Measurements from ENCODE around the gene CDH7.

Gene CDH7

GRCh38 chr18:65846107-65846506 is 95.3 kb downstream of the CDH7 start:
- TF ChIP-seq CTCF (IDR thresholded peaks at IDR 0.05; ENCODE audit: low read depth, low read length): no peak
- H3K4me3 ChIP-seq (ENCODE audit: low read depth, low read length): no peak overlapping the region

GRCh38 chr18:65852273-65852672 is 101.5 kb downstream of the CDH7 start:
- no peak overlapping the region for H3K4me3 ChIP-seq (ENCODE audit: low read depth, low read length)
- no peak for TF ChIP-seq CTCF (IDR thresholded peaks at IDR 0.05; ENCODE audit: low read depth, low read length)

- H3K4me3 ChIP-seq (ENCODE audit: low read depth, low read length): no peak overlapping the region
- TF ChIP-seq CTCF (IDR thresholded peaks at IDR 0.05; ENCODE audit: low read depth, low read length): no peak
These were observed 108.3 kb downstream of the CDH7 start for GRCh38 chr18:65859075-65859474.

- TF ChIP-seq CTCF (IDR thresholded peaks at IDR 0.05; ENCODE audit: low read depth, low read length): no peak
- no peak overlapping the region for H3K4me3 ChIP-seq (ENCODE audit: low read depth, low read length)
These were observed 118.7 kb downstream of the CDH7 start for GRCh38 chr18:65869527-65869926.

- no peak for TF ChIP-seq CTCF (IDR thresholded peaks at IDR 0.05; ENCODE audit: low read depth, low read length)
- no peak overlapping the region for H3K4me3 ChIP-seq (ENCODE audit: low read depth, low read length)
These were observed 125.5 kb downstream of the CDH7 start for GRCh38 chr18:65876310-65876709.

GRCh38 chr18:65897292-65897691 is 146.5 kb downstream of the CDH7 start:
- TF ChIP-seq CTCF (IDR thresholded peaks at IDR 0.05; ENCODE audit: low read depth, low read length): no peak
- H3K4me3 ChIP-seq (ENCODE audit: low read depth, low read length): no peak overlapping the region

- no peak overlapping the region for H3K4me3 ChIP-seq (ENCODE audit: low read depth, low read length)
- TF ChIP-seq CTCF (IDR thresholded peaks at IDR 0.05; ENCODE audit: low read depth, low read length): no peak
These were observed 150.7 kb downstream of the CDH7 start for GRCh38 chr18:65901522-65901921.

Data from WI38 (cell line).